HG03469 (cell line): ENCODE results near the gene CFAP20DC.

Source experiments
- ATAC-seq: cut with Tn5 transposase; IDR thresholded peaks from one replicate; pipeline ENCODE4 v1.9.1; 2021; ENCODE audit warnings: mild to moderate bottlenecking, moderate library complexity, moderate number of reproducible peaks; ENCODE audit not compliant: unreplicated experiment

Gene CFAP20DC

DNA sequence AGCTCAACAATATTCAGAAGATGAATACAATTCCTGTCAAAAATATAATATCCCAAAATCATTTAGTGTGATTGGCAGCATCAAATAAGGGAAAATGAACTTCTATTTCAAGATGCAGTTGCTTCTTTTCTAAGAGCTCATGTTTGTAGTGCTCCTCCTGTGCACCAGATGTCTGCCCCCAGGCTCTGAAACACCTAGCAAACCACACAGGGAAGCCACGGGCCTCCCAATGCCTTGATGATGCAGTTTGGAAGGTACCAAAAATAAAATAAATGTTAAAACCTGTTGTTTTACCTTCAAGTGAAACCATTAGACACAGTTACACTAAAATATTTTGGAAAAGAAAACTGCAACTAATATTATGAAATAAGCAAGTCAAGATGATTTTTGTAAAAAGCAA is 22.2 kb downstream of the CFAP20DC start:
- ATAC-seq: no peak

DNA sequence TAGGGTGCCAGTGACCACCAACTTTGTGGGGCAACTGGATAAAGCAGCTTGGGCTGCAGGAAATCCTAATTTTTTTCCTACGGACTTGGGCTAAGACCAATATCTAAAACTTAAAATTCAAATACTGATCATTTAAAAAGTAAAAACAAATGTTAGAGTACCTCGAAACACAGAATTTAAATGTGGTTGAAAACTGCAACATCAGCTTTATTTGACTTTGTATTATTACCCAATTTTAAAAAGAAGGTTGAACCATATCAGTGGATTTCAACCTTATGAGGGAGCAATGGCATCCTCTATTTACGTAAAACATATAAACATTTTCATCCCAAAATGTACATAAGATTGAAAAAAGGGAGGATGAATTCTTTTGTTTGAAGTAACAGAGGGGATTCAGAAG is 26.2 kb downstream of the CFAP20DC start:
- ATAC-seq: no peak

DNA sequence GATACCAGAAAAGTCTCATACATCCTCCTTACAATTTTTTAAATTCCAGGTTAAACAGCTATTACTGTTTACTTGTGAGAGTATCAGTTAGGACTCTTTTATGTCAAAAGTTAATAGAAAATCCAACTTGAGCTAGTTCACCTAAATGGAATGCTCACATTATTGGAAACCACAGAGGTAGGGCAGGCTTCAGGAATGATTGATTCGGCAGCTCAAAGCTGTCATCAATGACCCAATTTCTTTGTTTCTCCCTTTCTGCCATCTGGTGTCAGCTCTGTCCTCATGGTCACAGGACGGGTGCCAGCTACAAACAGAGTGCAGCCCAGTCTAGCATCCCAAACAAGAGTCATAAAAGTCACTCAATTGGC is 32.2 kb downstream of the CFAP20DC start:
- no peak for ATAC-seq

DNA sequence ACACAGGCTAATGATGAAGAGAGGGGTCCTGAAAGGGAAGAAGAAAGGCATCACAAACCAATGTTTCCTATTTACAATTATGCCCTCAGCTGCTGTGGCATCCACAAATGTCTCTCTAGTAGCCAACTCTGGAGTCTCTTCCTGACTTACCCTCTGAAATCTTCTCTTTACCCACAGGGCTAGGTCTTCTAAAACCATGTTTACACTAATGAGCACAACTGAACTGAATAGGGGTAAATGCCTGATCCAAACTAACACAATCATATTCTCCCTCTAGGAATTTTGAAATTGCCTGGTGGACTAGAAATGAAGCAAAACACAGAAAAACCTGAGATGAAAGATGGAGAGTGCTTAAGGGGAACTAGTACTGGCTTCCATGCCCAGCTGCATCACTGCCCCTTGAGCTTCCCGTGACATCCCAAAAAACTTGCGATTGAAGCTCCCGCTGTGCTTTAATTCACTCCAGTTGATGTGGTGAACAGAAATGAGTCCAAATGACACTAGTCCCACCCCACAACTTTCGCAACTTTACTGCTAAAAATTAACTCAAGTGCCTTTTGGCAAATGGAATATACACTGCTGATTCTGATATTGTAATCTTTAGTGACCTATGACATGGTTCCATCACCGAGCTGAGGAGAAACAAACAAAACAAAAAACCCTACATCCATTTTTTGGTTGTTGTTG is 32.8 kb downstream of the CFAP20DC start:
- ATAC-seq: no peak

DNA sequence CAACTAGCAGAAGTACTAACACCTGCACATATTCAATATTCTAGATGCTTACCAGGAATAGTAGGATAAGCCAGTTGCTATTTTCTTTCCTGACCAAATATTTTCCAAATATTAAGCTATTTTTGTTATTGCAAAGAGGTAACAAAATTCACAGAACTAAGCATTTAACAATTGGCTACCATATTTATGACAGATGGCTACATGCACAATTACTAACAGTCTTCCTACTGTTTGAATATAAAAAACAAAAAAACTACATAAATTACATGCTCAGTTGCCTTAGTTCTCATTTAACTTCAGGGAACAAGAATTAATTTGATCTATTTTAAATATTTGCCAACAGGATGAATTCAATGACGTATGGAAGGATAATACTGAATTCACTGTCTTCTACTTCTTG is 36.2 kb downstream of the CFAP20DC start:
- no peak for ATAC-seq

DNA sequence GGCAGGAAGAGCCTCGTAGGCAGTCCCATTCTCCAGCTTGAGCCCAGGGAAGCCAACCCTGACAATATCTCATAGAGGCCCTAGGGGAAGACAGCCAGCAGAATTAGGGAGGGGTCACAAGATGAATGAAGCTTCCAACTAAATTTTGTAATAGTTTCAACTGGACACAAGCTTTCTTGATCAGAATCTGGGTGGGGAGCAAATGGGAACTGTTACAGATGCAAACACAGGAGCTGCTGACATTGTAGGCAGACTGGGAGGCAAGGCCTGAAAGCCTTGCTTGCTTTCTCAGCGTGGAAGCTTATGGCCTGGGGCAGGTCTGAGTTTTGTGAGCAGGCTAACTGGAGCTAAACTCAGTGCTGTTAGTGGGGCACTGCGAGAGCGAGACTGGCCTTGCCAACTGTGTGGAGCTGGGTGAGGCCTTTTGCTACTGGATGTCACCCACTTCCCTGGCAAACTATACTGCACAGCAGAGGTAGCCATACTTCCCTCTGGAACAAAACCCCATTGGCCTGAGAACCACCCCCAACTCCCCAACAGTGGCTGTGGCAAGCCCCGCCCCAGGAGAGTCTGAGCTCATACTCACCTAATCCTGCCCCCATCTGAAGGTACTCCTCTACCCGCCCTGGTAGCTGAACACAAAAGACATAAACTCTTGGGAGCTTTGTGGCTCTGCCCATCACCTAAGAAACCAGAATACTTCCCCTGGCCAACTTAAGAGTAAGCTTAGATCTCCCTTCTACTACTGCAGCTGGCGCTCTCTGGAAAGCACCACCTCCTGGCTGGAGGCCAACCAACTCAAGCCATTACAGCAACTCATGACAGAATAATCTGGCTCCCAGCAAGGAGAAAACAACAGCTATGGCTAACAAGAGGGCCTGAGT is 42.9 kb downstream of the CFAP20DC start:
- no peak for ATAC-seq

DNA sequence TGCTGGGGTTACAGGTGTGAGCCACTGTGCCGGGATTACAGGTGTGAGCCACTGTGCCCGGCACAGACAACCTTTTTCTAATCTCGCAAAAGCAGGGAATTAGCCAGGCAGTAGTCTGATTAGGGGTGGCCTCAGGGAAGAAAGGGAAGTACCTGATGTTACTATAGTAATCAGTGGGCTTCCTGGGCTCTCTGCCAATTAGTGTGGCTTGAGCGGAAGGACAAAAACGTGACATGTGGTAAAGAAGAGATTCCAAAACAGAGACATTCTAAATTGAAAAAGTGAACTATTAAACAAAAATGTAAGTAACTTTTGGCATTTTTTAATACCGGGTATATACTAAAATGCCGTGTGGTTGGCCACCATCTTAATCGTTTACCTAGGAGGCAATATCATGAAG is 48.1 kb downstream of the CFAP20DC start:
- no peak for ATAC-seq

DNA sequence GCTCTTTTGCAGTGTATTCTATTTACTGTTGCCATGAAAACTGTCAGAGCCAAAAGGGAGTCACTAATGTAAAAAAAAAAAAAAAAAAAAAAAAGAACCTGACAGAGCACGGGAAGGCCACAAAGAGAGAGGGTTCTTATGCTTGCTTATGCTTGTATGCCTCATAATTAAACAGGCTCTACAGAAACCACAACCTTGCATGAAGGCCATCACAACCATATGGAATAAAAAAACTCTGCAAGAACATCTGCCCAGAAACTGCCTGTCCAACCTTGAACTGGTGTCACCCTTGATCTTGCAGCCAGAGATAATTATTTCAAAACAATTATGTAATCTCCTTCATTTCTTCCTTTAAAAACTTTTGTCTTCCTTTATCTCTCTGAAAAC is 50.1 kb downstream of the CFAP20DC start:
- ATAC-seq: no peak

DNA sequence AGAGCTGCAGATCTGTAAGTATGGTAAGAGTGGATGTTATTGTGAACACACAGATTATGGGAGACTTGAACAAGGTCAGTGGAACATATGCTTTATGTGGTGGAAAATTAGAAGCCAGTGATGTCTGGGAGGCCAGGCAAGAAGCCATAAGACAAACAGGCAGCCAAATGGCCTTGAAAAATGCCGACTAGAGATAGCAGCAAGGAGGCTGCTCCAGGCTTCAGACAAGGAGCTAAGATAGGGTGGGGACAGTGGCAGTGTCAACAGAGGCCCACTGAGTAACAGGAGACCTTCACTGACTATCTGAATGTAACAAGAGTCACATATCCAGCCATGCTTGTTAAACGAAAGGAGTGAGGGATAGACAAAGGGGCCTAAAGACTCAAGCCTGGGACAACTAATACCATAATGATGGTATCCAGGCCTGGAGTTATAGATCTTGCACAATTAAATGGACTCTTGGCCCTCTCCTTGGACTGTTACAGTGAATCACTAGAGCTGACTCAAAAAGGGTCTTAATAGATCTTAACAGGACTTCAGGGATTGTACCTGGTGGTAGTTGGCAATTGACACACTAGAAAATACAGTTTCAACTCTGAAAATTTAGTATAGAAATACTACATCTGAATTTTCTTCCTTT is 50.6 kb downstream of the CFAP20DC start:
- no peak for ATAC-seq

DNA sequence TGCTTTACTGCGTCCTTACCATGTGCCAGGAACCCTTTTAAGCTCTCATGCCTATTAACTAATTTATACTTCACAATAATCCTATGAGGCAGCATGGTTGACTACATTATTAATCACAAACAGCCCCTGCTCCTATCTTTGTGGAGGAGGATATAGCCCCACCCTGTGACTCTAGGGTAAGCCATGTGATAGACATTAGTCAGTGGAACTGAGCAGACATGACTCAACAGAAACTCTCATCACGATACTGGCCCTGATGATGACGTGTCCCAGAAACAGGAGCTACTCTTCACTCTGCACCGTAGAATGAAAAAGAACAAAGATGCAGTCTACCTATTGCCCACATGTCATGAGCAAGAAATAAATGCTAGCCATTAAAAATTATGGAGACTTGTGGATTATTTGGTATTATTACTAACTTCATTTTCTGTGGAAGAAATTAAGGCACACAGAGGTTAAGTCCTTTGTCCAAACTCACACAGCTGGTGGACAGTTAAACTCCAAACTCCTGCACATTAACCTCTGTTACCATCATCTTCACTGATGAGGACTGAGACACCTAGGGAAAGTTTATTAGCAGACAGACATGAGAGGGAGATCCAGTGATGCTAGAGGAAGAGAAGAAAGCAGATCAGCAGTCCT is 51.2 kb downstream of the CFAP20DC start:
- ATAC-seq: no peak

DNA sequence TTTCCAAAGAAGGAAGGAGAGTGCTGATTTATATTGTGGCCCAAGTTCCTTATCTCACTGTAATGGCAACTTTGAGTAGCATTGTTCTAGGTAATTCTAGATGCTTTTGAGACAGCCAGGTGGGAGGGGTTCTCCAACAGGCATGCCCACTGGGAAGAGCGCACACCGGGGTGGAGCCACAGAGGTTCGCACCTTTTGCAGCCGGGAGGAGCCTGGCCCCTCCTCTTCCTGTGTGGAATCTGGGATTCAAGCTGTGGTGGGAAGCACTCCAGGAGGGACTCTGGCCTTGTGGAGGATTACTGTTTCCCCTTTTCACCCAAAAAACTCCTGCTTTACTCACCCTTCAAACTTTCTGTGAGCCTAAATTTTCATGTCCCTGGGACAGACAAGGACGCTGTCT is 53.1 kb downstream of the CFAP20DC start:
- ATAC-seq: no peak

DNA sequence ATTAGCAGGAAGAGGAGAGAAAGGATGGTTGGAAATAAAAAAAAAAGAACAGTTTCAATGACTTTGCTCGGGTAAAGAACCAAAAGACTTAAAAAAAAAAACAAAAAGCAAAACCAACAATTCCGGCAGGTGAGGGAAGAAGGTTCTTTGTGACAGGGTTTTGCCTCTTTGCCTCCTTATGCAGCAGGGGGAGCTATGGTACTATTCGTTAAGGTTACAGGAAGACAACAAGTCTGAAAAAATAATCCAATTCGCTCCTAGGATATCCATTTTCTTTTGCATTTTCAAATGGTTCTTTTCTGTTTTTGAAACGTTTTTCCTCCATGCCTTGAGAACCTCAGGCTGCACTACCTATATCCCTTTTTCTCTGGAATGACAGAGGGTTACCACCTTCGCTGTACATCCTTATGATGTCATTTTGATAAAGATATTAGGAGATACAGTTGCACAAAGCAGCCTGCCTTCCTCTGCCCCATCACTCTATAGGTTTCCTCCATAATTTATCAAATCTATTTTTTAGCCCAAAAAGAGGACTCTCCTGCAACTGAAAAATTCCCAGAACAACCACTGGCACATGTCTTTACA is 55.0 kb downstream of the CFAP20DC start:
- ATAC-seq: no peak

DNA sequence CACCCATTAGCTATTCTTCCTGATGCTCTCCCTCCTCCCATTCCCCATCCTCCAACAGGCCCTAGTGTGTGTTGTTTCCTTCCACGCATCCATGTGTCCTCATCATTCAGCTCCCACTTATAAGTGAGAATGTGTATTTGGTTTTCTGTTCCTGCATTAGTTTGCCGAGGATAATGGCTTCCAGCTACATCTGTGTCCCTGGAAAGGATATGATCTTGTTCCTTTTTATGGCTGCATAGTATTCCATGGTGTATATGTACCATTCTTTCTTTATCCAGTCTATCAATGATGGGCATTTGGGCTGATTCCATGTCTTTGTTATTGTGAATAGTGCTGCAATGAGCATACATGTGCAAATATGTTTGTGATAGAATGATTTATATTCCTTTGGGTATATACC is 56.3 kb downstream of the CFAP20DC start:
- no peak for ATAC-seq

DNA sequence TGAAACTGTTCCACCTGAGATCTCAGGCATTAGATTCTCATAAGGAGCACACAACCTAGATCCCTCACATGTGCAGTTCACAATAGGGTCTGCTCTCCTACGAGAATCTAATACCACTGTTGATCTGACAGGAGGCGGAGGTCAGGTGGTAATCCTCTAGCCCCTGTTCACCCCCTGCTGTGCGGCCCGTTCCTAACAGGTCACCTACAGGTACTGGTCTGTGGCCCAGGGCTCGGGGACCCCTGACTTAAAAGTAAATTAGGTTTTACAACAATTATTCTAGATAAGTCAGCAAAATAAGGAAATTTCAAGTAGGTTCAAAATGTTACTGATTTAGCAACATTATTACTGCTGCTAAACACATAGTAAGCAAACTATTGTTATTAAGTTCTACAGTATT is 58.2 kb downstream of the CFAP20DC start:
- ATAC-seq: no peak

DNA sequence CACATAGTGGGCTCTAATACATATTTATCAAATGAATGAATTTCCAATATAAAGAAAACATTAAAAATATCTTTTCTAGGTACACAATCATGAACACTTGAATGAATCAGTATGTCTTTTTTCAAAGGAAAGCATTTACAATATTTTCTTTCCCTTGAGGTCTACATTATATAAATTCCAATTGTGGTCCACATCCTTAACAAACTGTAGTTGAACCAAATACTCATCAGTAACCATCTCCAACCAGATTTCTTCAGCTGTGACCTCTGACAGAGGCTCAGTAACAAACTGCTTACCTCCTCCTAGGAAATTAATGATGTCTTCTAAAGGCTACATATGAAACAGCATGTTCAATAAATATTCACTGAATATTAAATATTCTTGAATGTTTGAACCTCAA is 58.8 kb downstream of the CFAP20DC start:
- ATAC-seq: no peak

DNA sequence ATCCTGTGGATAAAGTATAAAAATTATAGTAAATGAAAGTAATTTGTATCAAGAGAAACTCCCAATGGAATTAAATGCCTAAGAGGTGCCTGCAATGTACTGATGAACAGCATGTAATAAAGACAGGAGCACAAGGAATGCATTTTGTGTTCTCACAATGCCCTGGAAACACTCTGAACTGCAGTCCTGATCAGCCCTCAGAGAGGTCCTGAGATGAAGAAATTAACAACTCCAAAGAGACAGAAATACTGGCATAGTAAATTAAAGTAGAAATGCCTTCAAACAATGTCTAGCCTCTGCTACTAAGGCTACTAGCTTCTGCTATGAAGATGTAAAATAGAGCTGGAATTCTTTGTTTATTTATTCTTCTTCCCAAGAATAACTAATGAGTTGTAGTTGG is 59.9 kb downstream of the CFAP20DC start:
- no peak for ATAC-seq

DNA sequence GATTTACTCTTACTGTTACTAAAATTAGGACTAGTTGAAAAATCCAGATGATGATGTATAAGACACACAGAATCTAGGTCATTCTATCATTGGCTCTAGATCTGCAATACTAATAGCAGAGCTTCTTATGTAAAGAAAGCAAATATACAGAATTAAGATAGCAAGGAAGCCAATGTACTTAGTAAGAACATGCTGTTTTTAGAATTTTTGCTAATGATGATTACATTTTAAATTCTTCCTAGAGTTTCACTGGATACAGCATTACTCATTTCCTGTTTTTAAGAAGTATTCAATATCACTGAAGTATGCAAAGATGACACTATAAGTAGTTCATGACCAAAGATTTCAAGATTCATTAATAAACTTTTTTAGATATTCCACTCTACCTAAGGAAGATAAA is 60.7 kb downstream of the CFAP20DC start:
- ATAC-seq: no peak

DNA sequence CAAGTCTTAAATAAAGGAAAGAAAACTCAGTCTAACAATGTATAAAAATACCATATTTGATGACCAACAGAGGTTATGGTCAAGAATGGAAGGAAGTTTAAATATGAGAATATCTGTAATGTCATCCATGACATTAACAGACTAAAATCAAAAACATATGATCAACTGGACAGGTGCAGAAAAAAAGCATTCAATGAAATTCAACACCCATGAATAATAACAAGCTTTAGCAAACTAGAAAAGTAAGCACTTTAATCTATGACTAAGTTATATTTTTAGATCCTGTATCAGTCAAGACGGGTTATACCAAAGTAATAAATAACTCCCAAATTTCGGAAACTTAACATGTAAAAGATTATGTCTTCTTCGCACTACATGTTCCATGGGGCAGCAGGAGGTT is 61.8 kb downstream of the CFAP20DC start:
- ATAC-seq: no peak

DNA sequence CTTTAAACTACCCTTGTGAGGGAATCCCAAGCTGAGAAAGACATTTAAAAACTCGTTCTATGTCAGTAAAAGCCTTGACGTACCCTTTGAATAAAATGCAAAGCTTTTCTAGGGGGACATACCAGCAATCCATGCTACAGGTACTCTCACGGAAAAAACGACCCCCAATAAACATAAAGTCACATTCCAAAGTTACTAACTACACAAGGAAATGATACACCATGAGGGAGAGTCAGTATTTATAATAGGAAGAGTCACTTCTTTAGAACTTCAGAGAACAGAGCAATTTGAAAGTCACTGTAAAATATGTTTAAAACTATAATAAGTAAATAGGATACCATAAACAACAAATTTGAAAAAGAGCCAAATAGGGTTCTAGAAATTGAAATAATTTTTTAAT is 63.2 kb downstream of the CFAP20DC start:
- no peak for ATAC-seq

DNA sequence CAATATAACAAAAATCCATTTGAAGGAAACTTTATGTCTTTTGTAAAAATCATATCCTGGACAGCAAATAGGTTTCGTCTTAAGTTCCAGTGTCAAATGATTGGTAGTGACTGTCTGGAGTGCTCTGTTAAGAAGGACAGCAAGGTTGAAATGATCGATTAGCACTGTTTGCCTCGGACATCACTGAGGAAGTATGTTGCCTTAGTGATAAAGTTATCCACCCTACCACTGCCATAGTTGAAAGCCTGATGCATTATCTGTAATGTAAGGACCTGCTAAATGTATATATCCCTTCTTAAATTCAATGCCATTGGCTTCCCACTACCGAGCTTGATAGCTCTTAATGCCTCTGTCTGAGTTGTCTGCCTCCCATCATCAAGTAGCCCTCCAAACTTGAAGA is 70.0 kb downstream of the CFAP20DC start:
- no peak for ATAC-seq

DNA sequence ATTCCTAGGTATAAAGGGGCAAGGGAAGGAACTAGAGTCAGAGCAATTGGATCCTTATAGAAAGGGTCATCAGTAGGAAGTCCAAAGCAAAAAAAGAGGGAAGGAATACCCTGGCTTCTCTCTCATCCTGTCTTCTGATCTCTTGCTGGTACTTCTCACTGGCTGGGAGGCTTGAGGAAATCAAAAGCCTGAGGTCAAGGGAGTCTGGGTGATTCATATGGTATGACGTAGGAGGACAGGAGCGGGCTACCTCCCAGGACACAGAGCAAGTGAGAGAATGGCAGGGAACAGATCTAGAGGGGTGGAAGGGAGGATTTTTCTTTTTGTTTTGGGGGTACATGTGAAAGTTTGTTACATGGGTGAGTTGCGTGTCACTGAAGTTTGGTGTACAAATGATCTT is 76.0 kb downstream of the CFAP20DC start:
- ATAC-seq: no peak
